Muscle of leg (tissue), 11 donors: Measurements from ENCODE around the gene C20orf204. TPM values are rescaled to one million over a fixed set of nuclear protein-coding genes. Genes with fewer than 3 reads are reported as not detected.
"Not testable (repeated sequence)": the region's sequence is repeated elsewhere in the genome, so short reads cannot be mapped to it uniquely, and the experiment has no call there.

ENCODE experiments used
- DNase-seq: peaks from one replicate; pipeline ENCODE4 v3.0.0; 2013
- H3K27ac ChIP-seq: one replicate; pipeline ENCODE4 v1.5.1; 2013; ENCODE audit warnings: mild to moderate bottlenecking, low read length, control low read depth
- H3K27me3 ChIP-seq: one replicate; pipeline ENCODE4 v1.6.1; 2013; ENCODE audit warnings: low read length; ENCODE audit not compliant: control insufficient read depth, insufficient read depth
- H3K36me3 ChIP-seq: one replicate; pipeline ENCODE4 v1.6.1; 2013; ENCODE audit warnings: low read length; ENCODE audit not compliant: control insufficient read depth, insufficient read depth
- H3K4me1 ChIP-seq: one replicate; pipeline ENCODE4 v1.6.1; 2013; ENCODE audit warnings: low read length; ENCODE audit not compliant: control insufficient read depth, insufficient read depth
- H3K4me3 ChIP-seq: one replicate; pipeline ENCODE4 v1.5.1; 2013; ENCODE audit warnings: low read length, control low read depth
- H3K9me3 ChIP-seq: replicated peaks from 2 replicates; pipeline ENCODE4 v1.6.1; 2013; ENCODE audit warnings: low read depth, low read length; ENCODE audit not compliant: control insufficient read depth
- WGBS: methylation state at CpG from one replicate; pipeline ENCODE4 v1.1.5; 2013; ENCODE audit warnings: missing lambda C conversion rate; ENCODE audit not compliant: insufficient coverage; 5-methylcytosine and 5-hydroxymethylcytosine counted together
- polyA plus RNA-seq, 8 donors: library from polyadenylated mRNA; unstranded; fragments of 120-200 nt; gene quantifications; one replicate each; pipeline versions ENCODE4 v1.2.1 to v1.2.3, GENCODE V29; 2013; ENCODE audit warnings: inconsistent platforms in 1 of 8, low replicate concordance in 1 of 8; ENCODE audit not compliant: insufficient read length in 8 of 8, insufficient read depth in 1 of 8
- total RNA-seq: library from RNA; stranded (reverse); fragments of 120-200 nt; gene quantifications from one replicate; pipeline ENCODE4 v1.2.4, GENCODE V29; 2013

Gene C20orf204
- total and polyA plus RNA-seq, 9 donors: 0.52 to 1.5 (median 0.91) TPM

- Histone ChIP-seq H3K4me1 (no peaks in the 10 kb centered on the region), H3K4me3 (no peak overlapping the region), H3K9me3 (peaks cover 2% of the 10 kb centered on the region), H3K36me3 (peaks cover 67% of the 10 kb centered on the region), H3K27me3 (no peaks in the 10 kb centered on the region), H3K27ac (no peak overlapping the region)
- no peak for DNase-seq
- 98% methylated on average over 13 of the region's 16 CpGs for WGBS
Observed at GRCh38 chr20:64011366-64011779, 24.6 kb upstream of the C20orf204 start.

DNA sequence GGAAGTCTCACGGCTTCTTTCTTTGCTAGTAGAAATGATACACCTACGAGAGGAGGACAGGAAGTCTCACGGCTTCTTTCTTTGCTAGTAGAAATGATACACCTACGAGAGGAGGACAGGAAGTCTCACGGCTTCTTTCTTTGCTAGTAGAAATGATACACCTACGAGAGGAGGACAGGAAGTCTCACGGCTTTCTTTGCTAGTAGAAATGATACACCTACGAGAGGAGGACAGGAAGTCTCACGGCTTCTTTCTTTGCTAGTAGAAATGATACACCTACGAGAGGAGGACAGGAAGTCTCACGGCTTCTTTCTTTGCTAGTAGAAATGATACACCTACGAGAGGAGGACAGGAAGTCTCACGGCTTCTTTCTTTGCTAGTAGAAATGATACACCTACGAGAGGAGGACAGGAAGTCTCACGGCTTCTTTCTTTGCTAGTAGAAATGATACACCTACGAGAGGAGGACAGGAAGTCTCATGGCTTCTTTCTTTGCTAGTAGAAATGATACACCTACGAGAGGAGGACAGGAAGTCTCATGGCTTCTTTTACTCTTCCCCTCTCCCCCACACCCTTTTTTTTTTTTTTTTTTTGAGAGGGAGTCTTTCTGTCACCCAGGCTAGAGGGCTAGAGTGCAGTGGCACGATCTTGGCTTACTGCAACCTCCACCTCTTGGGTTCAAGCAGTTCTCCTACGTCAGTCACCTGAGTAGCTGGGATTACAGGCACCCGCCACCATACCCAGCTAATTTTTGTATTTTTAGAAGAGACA is 23.4 kb upstream of the C20orf204 start:
- H3K4me3 ChIP-seq, H3K9me3 ChIP-seq, H3K27ac ChIP-seq, H3K27me3 ChIP-seq, H3K4me1 ChIP-seq, DNase-seq: not testable (repeated sequence)
- H3K36me3 ChIP-seq: peaks cover 64% of the 10 kb centered on the region
- 100% methylated on average over 2 of the region's 20 CpGs for whole genome bisulfite sequencing

- no peaks in the 10 kb centered on the region for H3K27me3 ChIP-seq
- H3K36me3 ChIP-seq: peaks cover 67% of the 10 kb centered on the region
- no peak for DNase-seq
- no peaks in the 10 kb centered on the region for H3K4me1 ChIP-seq
- H3K9me3 ChIP-seq: no peaks in the 10 kb centered on the region
- H3K27ac ChIP-seq: no peak overlapping the region
- H3K4me3 ChIP-seq: no peak overlapping the region
- no CpG with 5 or more reads among the region's 2 CpGs for WGBS
Observed at GRCh38 chr20:64015635-64016034, 20.3 kb upstream of the C20orf204 start.

- Histone ChIP-seq H3K36me3 (peaks cover 81% of the 10 kb centered on the region), H3K9me3 (no peaks in the 10 kb centered on the region)
Observed at GRCh38 chr20:64021124-64021975, 14.6 kb upstream of the C20orf204 start.

GRCh38 chr20:64022671-64023360 is 13.2 kb upstream of the C20orf204 start:
- H3K4me1 ChIP-seq: no peaks in the 10 kb centered on the region
- no peak for DNase-seq
- no peak overlapping the region for H3K27ac ChIP-seq
- no peak overlapping the region for H3K4me3 ChIP-seq
- 91% methylated on average over 16 of the region's 17 CpGs for WGBS
- no peaks in the 10 kb centered on the region for H3K9me3 ChIP-seq
- peaks cover 85% of the 10 kb centered on the region for H3K36me3 ChIP-seq
- H3K27me3 ChIP-seq: no peaks in the 10 kb centered on the region

More at GRCh38 chr20:64021124-64021975, 14.6 kb upstream of the C20orf204 start:
- WGBS: 98% methylated on average over 34 of the region's 36 CpGs
- no peak for DNase-seq
- Histone ChIP-seq H3K4me3 (no peak overlapping the region), H3K4me1 (no peaks in the 10 kb centered on the region), H3K27ac (no peak overlapping the region), H3K27me3 (no peaks in the 10 kb centered on the region)

GRCh38 chr20:64023361-64024140 is 12.4 kb upstream of the C20orf204 start:
- DNase-seq: no peak
- H3K9me3 ChIP-seq: no peaks in the 10 kb centered on the region
- no peak overlapping the region for H3K4me3 ChIP-seq
- peaks cover 87% of the 10 kb centered on the region for H3K36me3 ChIP-seq
- H3K4me1 ChIP-seq: no peaks in the 10 kb centered on the region
- H3K27me3 ChIP-seq: no peaks in the 10 kb centered on the region
- 86% methylated on average over 6 of the region's 15 CpGs for WGBS
- no peak overlapping the region for H3K27ac ChIP-seq

- no peaks in the 10 kb centered on the region for H3K4me1 ChIP-seq
- no peak for DNase-seq
- no peak overlapping the region for H3K27ac ChIP-seq
- WGBS: 87% methylated on average over 6 of the region's 17 CpGs
- no peaks in the 10 kb centered on the region for H3K9me3 ChIP-seq
- no peak overlapping the region for H3K4me3 ChIP-seq
- H3K36me3 ChIP-seq: peaks cover 85% of the 10 kb centered on the region
- no peaks in the 10 kb centered on the region for H3K27me3 ChIP-seq
Observed at GRCh38 chr20:64024141-64024990, 11.6 kb upstream of the C20orf204 start.

DNA sequence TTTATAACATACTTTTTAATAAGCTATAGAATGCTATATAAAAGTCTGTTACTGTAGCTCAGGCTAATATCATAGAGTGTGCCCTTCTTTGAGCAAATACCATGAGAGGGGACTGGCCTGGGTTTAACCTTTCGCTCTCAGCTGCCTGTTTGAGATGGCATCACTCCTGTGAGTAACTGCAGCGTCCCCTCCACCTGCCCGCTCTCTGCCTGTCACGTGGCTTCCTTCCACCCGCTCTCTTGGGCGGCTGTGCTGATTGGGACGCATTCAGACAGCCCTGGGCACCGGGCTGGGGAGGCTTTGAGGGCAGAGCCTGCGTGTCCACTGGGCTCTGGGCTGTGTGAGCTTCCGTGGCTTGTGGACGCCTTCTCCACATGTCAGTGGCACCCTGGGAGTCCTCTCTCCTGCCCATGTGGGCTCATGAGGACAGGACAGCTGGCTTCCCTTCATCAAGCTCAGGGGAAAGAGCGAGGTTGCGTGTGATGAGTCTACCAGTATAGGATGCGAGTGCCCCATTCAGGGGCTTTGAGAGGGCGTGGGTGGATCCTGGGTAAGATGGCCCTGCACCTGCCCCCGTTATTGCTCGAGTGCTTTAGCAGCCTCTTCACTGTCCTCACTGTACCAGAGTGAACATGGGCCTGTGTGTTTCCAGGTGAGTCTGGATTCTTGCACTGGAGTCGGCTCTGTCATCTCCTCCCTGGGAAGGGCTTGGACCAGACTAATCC is 10.7 kb upstream of the C20orf204 start:
- peaks cover 87% of the 10 kb centered on the region for H3K36me3 ChIP-seq
- no peaks in the 10 kb centered on the region for H3K9me3 ChIP-seq
- no peaks in the 10 kb centered on the region for H3K27me3 ChIP-seq
- H3K4me1 ChIP-seq: no peaks in the 10 kb centered on the region
- no peak overlapping the region for H3K4me3 ChIP-seq
- WGBS: 92% methylated on average over 17 of the region's 18 CpGs
- H3K27ac ChIP-seq: no peak overlapping the region
- no peak for DNase-seq
